H9 (cell line): ENCODE results near the gene CCDC38. TPM values are rescaled to one million over a fixed set of nuclear protein-coding genes. Genes with fewer than 3 reads are reported as not detected.
"Not testable (repeated sequence)": the region's sequence is repeated elsewhere in the genome, so short reads cannot be mapped to it uniquely, and the experiment has no call there.

ENCODE experiments used
- DNase-seq: peaks from one replicate; pipeline ENCODE4 v3.0.0-alpha.2; 2017
- H2AFZ ChIP-seq: one replicate; pipeline ENCODE4 v1.6.1; 2013; ENCODE audit warnings: mild to moderate bottlenecking, low read length, control low read depth, moderate library complexity
- H2AK5ac ChIP-seq: 2 replicates; pipeline ENCODE4 v1.6.1; 2013; ENCODE audit warnings: low read length, control low read depth, mixed read lengths; ENCODE audit not compliant: insufficient read length
- H2BK120ac ChIP-seq: one replicate; pipeline ENCODE4 v1.6.1; 2013; ENCODE audit warnings: low read depth, mild to moderate bottlenecking, low read length, control low read depth, inconsistent platforms; ENCODE audit not compliant: poor library complexity, severe bottlenecking
- H2BK12ac ChIP-seq: 2 replicates; pipeline ENCODE4 v1.6.1; 2013; ENCODE audit warnings: low read length, control low read depth, mixed read lengths, low read depth; ENCODE audit not compliant: insufficient read length
- H2BK15ac ChIP-seq: 2 replicates; pipeline ENCODE4 v1.6.1; 2013; ENCODE audit warnings: low read depth, low read length, control low read depth
- H2BK20ac ChIP-seq: one replicate; pipeline ENCODE4 v1.6.1; 2013; ENCODE audit warnings: low read depth, mild to moderate bottlenecking, low read length, control low read depth, inconsistent platforms; ENCODE audit not compliant: poor library complexity, severe bottlenecking
- H2BK5ac ChIP-seq: 2 replicates; pipeline ENCODE4 v1.6.1; 2013; ENCODE audit warnings: low read length, control low read depth, mixed read lengths; ENCODE audit not compliant: insufficient read length
- H3K14ac ChIP-seq: 2 replicates; pipeline ENCODE4 v1.6.1; 2013; ENCODE audit warnings: low read length, control low read depth; ENCODE audit not compliant: insufficient read depth
- H3K18ac ChIP-seq: 2 replicates; pipeline ENCODE4 v1.6.1; 2013; ENCODE audit warnings: low read depth, mild to moderate bottlenecking, mixed read lengths, low read length, control low read depth; ENCODE audit not compliant: insufficient read length
- H3K23ac ChIP-seq: 2 replicates; pipeline ENCODE4 v1.6.1; 2013; ENCODE audit warnings: low read length, control low read depth, mixed read lengths, low read depth; ENCODE audit not compliant: insufficient read length
- H3K23me2 ChIP-seq: 2 replicates; pipeline ENCODE4 v1.6.1; 2013; ENCODE audit warnings: low read depth, mild to moderate bottlenecking, mixed read lengths, low read length, control low read depth; ENCODE audit not compliant: insufficient read length, poor library complexity, severe bottlenecking
- H3K27ac ChIP-seq: 2 replicates; pipeline ENCODE4 v1.5.1; 2013; ENCODE audit warnings: low read length, control low read depth, mixed read lengths, low read depth; ENCODE audit not compliant: insufficient read length
- H3K27me3 ChIP-seq: 2 replicates; pipeline ENCODE4 v1.6.1; 2013; ENCODE audit warnings: low read length, control low read depth, inconsistent platforms; ENCODE audit not compliant: insufficient read depth
- H3K4ac ChIP-seq: 2 replicates; pipeline ENCODE4 v1.6.1; 2013; ENCODE audit warnings: low read depth, mild to moderate bottlenecking, control low read depth, inconsistent platforms, low read length, moderate library complexity
- H3K4me1 ChIP-seq: 2 replicates; pipeline ENCODE4 v1.6.1; 2013; ENCODE audit warnings: low read length, control low read depth, inconsistent platforms; ENCODE audit not compliant: insufficient read depth
- H3K4me2 ChIP-seq: 2 replicates; pipeline ENCODE4 v1.6.1; 2013; ENCODE audit warnings: low read length, control low read depth, mixed read lengths; ENCODE audit not compliant: insufficient read length, insufficient read depth
- H3K56ac ChIP-seq: 2 replicates; pipeline ENCODE4 v1.6.1; 2013; ENCODE audit warnings: low read depth, mild to moderate bottlenecking, mixed read lengths, low read length, control low read depth; ENCODE audit not compliant: insufficient read length
- H3K79me1 ChIP-seq: 2 replicates; pipeline ENCODE4 v1.6.1; 2013; ENCODE audit warnings: low read depth, mild to moderate bottlenecking, moderate library complexity, low read length, control low read depth, inconsistent platforms; ENCODE audit not compliant: insufficient read depth, poor library complexity, severe bottlenecking
- H3K79me2 ChIP-seq: 2 replicates; pipeline ENCODE4 v1.6.1; 2013; ENCODE audit warnings: low read length, control low read depth, inconsistent platforms; ENCODE audit not compliant: insufficient read depth
- H3K9ac ChIP-seq: 2 replicates; pipeline ENCODE4 v1.6.1; 2013; ENCODE audit warnings: low read length, control low read depth, mixed read lengths; ENCODE audit not compliant: insufficient read length; ENCODE audit errors: extremely low read depth
- H3K9me3 ChIP-seq: one replicate; pipeline ENCODE4 v1.6.1; 2013; ENCODE audit warnings: low read depth, low read length, inconsistent platforms; ENCODE audit not compliant: control insufficient read depth
- H3T11ph ChIP-seq: one replicate; pipeline ENCODE4 v1.6.1; 2013; ENCODE audit warnings: mild to moderate bottlenecking, low read length, control low read depth, inconsistent platforms
- H4K20me1 ChIP-seq: one replicate; pipeline ENCODE4 v1.6.1; 2013; ENCODE audit not compliant: control insufficient read depth, insufficient read length, insufficient read depth
- H4K5ac ChIP-seq: 2 replicates; pipeline ENCODE4 v1.6.1; 2013; ENCODE audit warnings: low read depth, mild to moderate bottlenecking, mixed read lengths, low read length, control low read depth; ENCODE audit not compliant: insufficient read length
- H4K8ac ChIP-seq: replicated peaks from 2 replicates; pipeline ENCODE4 v1.6.1; 2013; ENCODE audit warnings: low read length, control low read depth, mixed read lengths, low read depth; ENCODE audit not compliant: insufficient read length
- H4K91ac ChIP-seq: 2 replicates; pipeline ENCODE4 v1.6.1; 2013; ENCODE audit warnings: low read depth, mild to moderate bottlenecking, moderate library complexity, mixed read lengths, low read length, control low read depth; ENCODE audit not compliant: insufficient read length
- H3K27ac Mint-ChIP-seq, 3 experiments: 2 replicates in 2 of 3; 3 replicates in 1 of 3; pipeline ENCODE4 v1.8.0; 2020 to 2021; ENCODE audit warnings: mixed read lengths in 3 of 3, mild to moderate bottlenecking in 1 of 3, moderate library complexity in 1 of 3
- H3K27me3 Mint-ChIP-seq: 2 replicates; pipeline ENCODE4 v1.8.0; 2021; ENCODE audit warnings: low read depth, mild to moderate bottlenecking, moderate library complexity, mixed read lengths
- H3K36me3 Mint-ChIP-seq, 3 experiments: 2 replicates in 2 of 3; 3 replicates in 1 of 3; pipeline ENCODE4 v1.8.0; 2020 to 2021; ENCODE audit warnings: low read depth in 3 of 3, mixed read lengths in 3 of 3; ENCODE audit not compliant: insufficient read depth in 1 of 3
- H3K4me1 Mint-ChIP-seq, 2 experiments: 2 replicates each; pipeline ENCODE4 v1.8.0; 2020; ENCODE audit warnings: mixed read lengths in 2 of 2
- H3K4me3 Mint-ChIP-seq, 2 experiments: 2 replicates in 1 of 2; 3 replicates in 1 of 2; pipeline ENCODE4 v1.8.0; 2020 to 2021; ENCODE audit warnings: mild to moderate bottlenecking in 2 of 2, mixed read lengths in 2 of 2, moderate library complexity in 1 of 2
- H3K9me3 Mint-ChIP-seq, 2 experiments: 2 replicates in 1 of 2; 3 replicates in 1 of 2; pipeline ENCODE4 v1.8.0; 2020; ENCODE audit warnings: mild to moderate bottlenecking in 2 of 2, mixed read lengths in 2 of 2, moderate library complexity in 1 of 2
- WGBS: extraction: QIAGEN DNeasy Blood & Tissue Kit; methylation state at CpG from one replicate; pipeline ENCODE4 v1.1.7; 2013; ENCODE audit warnings: missing lambda C conversion rate, low lambda C conversion rate, mixed read lengths; ENCODE audit not compliant: insufficient read length; ENCODE audit errors: extremely low coverage; 5-methylcytosine and 5-hydroxymethylcytosine counted together
- total RNA-seq: library from RNA; stranded (reverse); gene quantifications from 2 replicates; pipeline ENCODE4 v1.2.1, GENCODE V29; 2021
- TF ChIP-seq, protein P1 (sequence below): fragments of 200-600 bp; sonication (generic); conservative IDR thresholded peaks from 3 replicates; pipeline ENCODE4 v1.8.0; 2021; ENCODE audit warnings: antibody characterized with exemption, mild to moderate bottlenecking

The CCDC38 gene
- total RNA-seq, 1 experiment from 2014 or later = not detected

DNA sequence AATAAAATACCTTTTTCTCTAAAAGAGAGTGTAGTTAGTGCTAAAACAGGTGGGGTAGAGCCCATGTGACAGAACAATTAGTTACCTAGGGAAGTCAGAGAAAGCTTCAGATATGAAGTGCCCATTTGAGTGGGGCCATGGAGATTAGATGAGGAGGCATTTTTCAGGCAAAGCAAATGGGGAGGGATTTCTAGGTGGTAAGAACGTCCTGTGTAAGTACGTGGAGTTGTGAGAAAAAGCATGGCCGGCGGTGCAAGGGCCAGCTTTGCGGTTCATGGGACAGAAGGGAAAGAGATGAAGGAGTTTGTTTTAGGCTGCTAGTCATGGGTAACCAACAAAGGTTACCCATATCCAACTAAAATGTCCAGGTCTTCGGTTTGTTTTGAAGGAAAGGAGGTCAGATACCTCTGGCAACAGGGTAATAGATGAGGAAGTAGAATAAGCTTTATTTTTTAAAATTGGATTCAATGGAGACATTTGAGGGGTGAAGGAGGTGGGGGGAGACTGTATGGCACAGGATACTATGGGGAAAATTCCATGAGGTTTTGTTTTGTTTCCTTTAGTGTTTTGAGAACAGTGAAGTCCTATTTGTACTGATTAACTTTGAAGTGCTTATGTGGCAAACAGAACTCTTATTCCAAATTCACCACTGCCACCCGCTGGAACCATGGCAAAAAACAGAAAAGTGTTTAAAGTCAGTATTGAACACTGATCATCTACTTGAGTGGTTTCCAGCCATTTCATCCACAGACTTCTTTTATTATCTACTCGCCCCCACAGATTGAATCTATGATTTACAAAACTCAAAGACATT lies 93.6 kb downstream of the CCDC38 start:
- Histone ChIP-seq H3K9me3 (no peaks in the 10 kb centered on the region), H3K9ac (no peak overlapping the region), H3K14ac (no peak overlapping the region), H3K18ac (no peak overlapping the region), H3K4me1 (no peaks in the 10 kb centered on the region), H4K91ac (no peak overlapping the region), H3K79me1 (no peaks in the 10 kb centered on the region), H2BK5ac (no peak overlapping the region), H3K4me2 (no peak overlapping the region), H3K23me2 (no peaks in the 10 kb centered on the region), H3K23ac (no peak overlapping the region), H2BK15ac (no peak overlapping the region), H3K27me3 (no peaks in the 10 kb centered on the region), H3K79me2 (no peaks in the 10 kb centered on the region), H4K8ac (no peak overlapping the region), H2AFZ (no peak overlapping the region), H4K20me1 (no peaks in the 10 kb centered on the region), H2BK12ac (no peak overlapping the region), H3K27ac (no peak overlapping the region), H2AK5ac (no peak overlapping the region), H3T11ph (no peak overlapping the region), H3K4ac (no peak overlapping the region), H2BK120ac (no peak overlapping the region), H3K56ac (no peak overlapping the region), H2BK20ac (no peak overlapping the region), H4K5ac (no peak overlapping the region)
- Mint-ChIP-seq H3K27ac (peak overlapping the region in 1 of 3 experiments; percentile 3; a peak in 1 of 7 replicates), H3K9me3 (no peaks in the 10 kb centered on the region), H3K4me3 (no peak overlapping the region), H3K36me3 (no peaks in the 10 kb centered on the region), H3K27me3 (no peaks in the 10 kb centered on the region), H3K4me1 (peaks cover 4 to 5% of the 10 kb centered on the region in 2 experiments)
- TF ChIP-seq, protein P1, sequence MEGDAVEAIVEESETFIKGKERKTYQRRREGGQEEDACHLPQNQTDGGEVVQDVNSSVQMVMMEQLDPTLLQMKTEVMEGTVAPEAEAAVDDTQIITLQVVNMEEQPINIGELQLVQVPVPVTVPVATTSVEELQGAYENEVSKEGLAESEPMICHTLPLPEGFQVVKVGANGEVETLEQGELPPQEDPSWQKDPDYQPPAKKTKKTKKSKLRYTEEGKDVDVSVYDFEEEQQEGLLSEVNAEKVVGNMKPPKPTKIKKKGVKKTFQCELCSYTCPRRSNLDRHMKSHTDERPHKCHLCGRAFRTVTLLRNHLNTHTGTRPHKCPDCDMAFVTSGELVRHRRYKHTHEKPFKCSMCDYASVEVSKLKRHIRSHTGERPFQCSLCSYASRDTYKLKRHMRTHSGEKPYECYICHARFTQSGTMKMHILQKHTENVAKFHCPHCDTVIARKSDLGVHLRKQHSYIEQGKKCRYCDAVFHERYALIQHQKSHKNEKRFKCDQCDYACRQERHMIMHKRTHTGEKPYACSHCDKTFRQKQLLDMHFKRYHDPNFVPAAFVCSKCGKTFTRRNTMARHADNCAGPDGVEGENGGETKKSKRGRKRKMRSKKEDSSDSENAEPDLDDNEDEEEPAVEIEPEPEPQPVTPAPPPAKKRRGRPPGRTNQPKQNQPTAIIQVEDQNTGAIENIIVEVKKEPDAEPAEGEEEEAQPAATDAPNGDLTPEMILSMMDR = peak; percentile 56; the same call in 2 of the 3 replicates
- DNase-seq = no peak
- no CpG with 5 or more reads among the region's 8 CpGs for WGBS

DNA sequence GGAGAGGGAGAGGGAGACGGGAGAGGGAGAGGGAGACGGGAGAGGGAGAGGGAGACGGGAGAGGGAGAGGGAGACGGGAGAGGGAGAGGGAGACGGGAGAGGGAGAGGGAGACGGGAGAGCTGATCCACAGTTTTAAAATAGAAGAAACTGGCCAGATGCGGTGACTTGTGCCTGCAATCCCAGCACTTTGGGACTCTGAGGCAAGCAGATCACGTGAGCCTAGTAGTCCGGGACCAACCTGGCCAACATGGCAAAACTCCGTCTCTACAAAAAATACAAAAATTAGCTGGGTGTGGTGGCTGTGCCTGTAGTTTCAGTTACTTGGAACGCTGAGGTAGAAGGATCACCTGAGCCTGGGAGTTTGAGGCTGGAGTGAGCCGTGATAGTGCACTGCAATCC lies 100.0 kb downstream of the CCDC38 start:
- not testable (repeated sequence) for H2AFZ ChIP-seq, H3K9ac ChIP-seq, H3K4ac ChIP-seq, H3K18ac ChIP-seq, H3K23me2 ChIP-seq, H2BK120ac ChIP-seq, H3K4me2 ChIP-seq, H4K91ac ChIP-seq, H2BK20ac ChIP-seq, DNase-seq, H3K27me3 ChIP-seq, H4K8ac ChIP-seq, H3K79me1 ChIP-seq, H3K79me2 ChIP-seq, H3K4me3 Mint-ChIP-seq, H3K4me1 Mint-ChIP-seq, H2BK12ac ChIP-seq, H3T11ph ChIP-seq, H3K27ac ChIP-seq, H3K23ac ChIP-seq, H2AK5ac ChIP-seq, H4K20me1 ChIP-seq, H2BK15ac ChIP-seq, H3K27me3 Mint-ChIP-seq, H4K5ac ChIP-seq, H3K9me3 ChIP-seq, H3K56ac ChIP-seq, H2BK5ac ChIP-seq, H3K27ac Mint-ChIP-seq, H3K9me3 Mint-ChIP-seq, H3K36me3 Mint-ChIP-seq, H3K4me1 ChIP-seq, H3K14ac ChIP-seq
- WGBS = no CpG with 5 or more reads among the region's 12 CpGs
